Right lobe of liver (tissue), 6 donors: ENCODE results near the gene MAP3K12. TPM values are rescaled to one million over a fixed set of nuclear protein-coding genes. Genes with fewer than 3 reads are reported as not detected.

Experiments used
- ATAC-seq, 4 donors: fragments of 200-7000 bp; cut with Tn5 transposase; one replicate each; pipeline ENCODE4 v1.9.1; 2020; ENCODE audit warnings: mild to moderate bottlenecking in 4 of 4, moderate library complexity in 4 of 4
- DNase-seq, 3 donors: peaks; one replicate each; pipeline ENCODE4 v3.0.0-alpha.2; 2020
- H3K27ac ChIP-seq, 3 donors: fragments of 200-600 bp; one replicate each; pipeline ENCODE4 v1.8.0; 2022
- H3K27me3 ChIP-seq, 2 donors: fragments of 200-600 bp; one replicate each; pipeline ENCODE4 v1.8.0; 2022
- H3K36me3 ChIP-seq, 4 donors: fragments of 200-600 bp; sonication (generic) in 1 of 4; one replicate each; pipeline versions ENCODE4 v1.5.1 to v1.8.0; 2017 to 2022; ENCODE audit warnings: control low read depth in 1 of 4
- H3K4me1 ChIP-seq, 4 donors: fragments of 200-600 bp; sonication (generic) in 1 of 4; one replicate each; pipeline versions ENCODE4 v1.5.1 to v1.8.0; 2017 to 2022; ENCODE audit warnings: control low read depth in 1 of 4
- H3K4me3 ChIP-seq, 3 donors: fragments of 200-600 bp; one replicate each; pipeline ENCODE4 v1.8.0; 2022
- H3K9me3 ChIP-seq, 4 donors: fragments of 200-600 bp; sonication (generic) in 1 of 4; one replicate each; pipeline versions ENCODE4 v1.5.1 to v1.8.0; 2017 to 2022; ENCODE audit warnings: control low read depth in 1 of 4
- POLR2A ChIP-seq: fragments of 450-650 bp; IDR thresholded peaks from one replicate; pipeline ENCODE4 v1.6.1; 2017; ENCODE audit warnings: antibody characterized with exemption, mild to moderate bottlenecking
- WGBS: methylation state at CpG from one replicate; pipeline ENCODE4 v1.1.6; 2018; ENCODE audit warnings: low coverage, low lambda C conversion rate; ENCODE audit not compliant: insufficient coverage; ENCODE audit errors: missing lambda C conversion rate; 5-methylcytosine and 5-hydroxymethylcytosine counted together
- intact Hi-C, 2 donors: fragments of 100-400 bp; cut with DNase I; formaldehyde crosslinking; loops; one replicate each; pipeline versions ENCODE4 v1.11.2 to v1.14.1; 2022
- total RNA-seq, 6 experiments: library from RNA; depleted of rRNA in 2 of 6; stranded (reverse); fragments of >200 nt in 2 of 6; fragmentation: NEBNext Ultra II Directional in 3 of 6; extraction: Animal tissue kit (Norgen Biotek cat#: 25700) in 3 of 6; gene quantifications; one replicate each; pipeline versions ENCODE4 v1.1.0 to v1.2.4, GENCODE V29; 2016 to 2023
- TF ChIP-seq, protein P1 (sequence below), 4 donors: fragments of 200-600 bp in 3 of 4; fragments of 450-650 bp in 1 of 4; IDR thresholded peaks; one replicate each; pipeline versions ENCODE4 v1.5.1 to v1.8.0; 2016 to 2022; ENCODE audit warnings: antibody characterized with exemption in 4 of 4, mild to moderate bottlenecking in 2 of 4
- donor health status: DM: no; HTN: yes; CAD: no.
- donor health status: DM: no; HTN: no; CAD: no.
- donor health status: DM: no; HTN: no; CAD: no.
- donor health status: DM: no; HTN: yes; CAD: no.
- donor health status: DM: no; HTN: yes; CAD: no.

Gene MAP3K12
- total RNA-seq, 6 experiments from 2014 or later: 0.68 to 2.9 (median 1.5) TPM

DNA sequence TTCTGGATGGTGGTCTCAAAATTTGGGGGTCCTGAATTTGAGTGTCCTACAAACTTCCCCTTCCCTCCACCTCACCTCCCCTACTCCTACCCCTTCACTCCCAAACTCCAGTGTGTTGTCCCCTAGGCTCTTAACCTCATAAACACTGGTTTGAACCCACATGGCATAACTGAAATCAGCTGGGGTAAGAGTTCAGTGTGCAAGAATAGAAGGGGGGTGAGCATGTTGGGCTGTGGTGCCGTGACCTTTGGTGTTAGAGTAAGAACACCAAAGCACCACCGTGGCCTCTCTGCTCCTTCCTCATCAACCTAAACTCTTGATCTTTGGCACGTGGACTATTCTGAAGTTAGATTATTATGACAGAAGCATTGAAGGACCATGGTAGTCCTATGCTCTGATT, 36.3 kb downstream of the MAP3K12 start:
- Histone ChIP-seq H3K4me1 (peaks cover 0 to 28% (median 4%) of the 10 kb centered on the region in 4 donors), H3K4me3 (no peak overlapping the region), H3K27me3 (no peaks in the 10 kb centered on the region), H3K36me3 (peaks cover 58 to 100% (median 86%) of the 10 kb centered on the region in 4 donors), H3K9me3 (no peaks in the 10 kb centered on the region), H3K27ac (peak overlapping the region in 1 of 3 donors; percentile 22)
- TF ChIP-seq POLR2A: no peak
- ATAC-seq: peak in 1 of 4 donors; percentile 61
- DNase-seq: no peak
- intact Hi-C loops: no loop called here
- WGBS: 35% methylated on average over 3 of the region's 3 CpGs

DNA sequence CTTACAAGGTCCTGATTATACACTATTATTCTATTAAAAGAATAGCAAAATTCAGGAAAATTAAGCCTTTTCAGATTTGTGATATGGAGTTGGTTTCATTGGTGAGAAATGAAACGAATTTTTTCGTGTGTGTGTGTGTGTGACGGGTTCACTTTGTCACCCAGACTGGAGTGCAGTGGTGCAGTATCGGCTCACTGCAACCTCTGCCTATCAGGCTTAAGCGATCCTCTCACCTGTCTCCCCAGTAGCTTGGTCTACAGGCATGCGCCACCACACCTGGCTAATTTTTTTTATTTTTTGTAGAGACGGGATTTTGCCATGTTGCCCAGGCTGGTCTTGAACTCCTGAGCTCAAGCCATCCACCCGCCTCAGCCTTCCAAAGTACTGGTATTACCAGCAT, 37.7 kb downstream of the MAP3K12 start:
- H3K27me3 ChIP-seq: no peaks in the 10 kb centered on the region
- TF ChIP-seq POLR2A: no peak
- TF ChIP-seq, protein P1, sequence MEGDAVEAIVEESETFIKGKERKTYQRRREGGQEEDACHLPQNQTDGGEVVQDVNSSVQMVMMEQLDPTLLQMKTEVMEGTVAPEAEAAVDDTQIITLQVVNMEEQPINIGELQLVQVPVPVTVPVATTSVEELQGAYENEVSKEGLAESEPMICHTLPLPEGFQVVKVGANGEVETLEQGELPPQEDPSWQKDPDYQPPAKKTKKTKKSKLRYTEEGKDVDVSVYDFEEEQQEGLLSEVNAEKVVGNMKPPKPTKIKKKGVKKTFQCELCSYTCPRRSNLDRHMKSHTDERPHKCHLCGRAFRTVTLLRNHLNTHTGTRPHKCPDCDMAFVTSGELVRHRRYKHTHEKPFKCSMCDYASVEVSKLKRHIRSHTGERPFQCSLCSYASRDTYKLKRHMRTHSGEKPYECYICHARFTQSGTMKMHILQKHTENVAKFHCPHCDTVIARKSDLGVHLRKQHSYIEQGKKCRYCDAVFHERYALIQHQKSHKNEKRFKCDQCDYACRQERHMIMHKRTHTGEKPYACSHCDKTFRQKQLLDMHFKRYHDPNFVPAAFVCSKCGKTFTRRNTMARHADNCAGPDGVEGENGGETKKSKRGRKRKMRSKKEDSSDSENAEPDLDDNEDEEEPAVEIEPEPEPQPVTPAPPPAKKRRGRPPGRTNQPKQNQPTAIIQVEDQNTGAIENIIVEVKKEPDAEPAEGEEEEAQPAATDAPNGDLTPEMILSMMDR (IDR thresholded peaks at IDR 0.05): no peak
- DNase-seq: no peak
- 84% methylated on average over 8 of the region's 8 CpGs for WGBS
- no peaks in the 10 kb centered on the region for H3K9me3 ChIP-seq
- H3K27ac ChIP-seq: no peak overlapping the region
- H3K4me3 ChIP-seq: no peak overlapping the region
- ATAC-seq: no peak
- intact Hi-C loops: no loop called here
- H3K4me1 ChIP-seq: peaks cover 0 to 28% (median 4%) of the 10 kb centered on the region in 4 donors
- H3K36me3 ChIP-seq: peaks cover 66 to 100% (median 83%) of the 10 kb centered on the region in 4 donors

DNA sequence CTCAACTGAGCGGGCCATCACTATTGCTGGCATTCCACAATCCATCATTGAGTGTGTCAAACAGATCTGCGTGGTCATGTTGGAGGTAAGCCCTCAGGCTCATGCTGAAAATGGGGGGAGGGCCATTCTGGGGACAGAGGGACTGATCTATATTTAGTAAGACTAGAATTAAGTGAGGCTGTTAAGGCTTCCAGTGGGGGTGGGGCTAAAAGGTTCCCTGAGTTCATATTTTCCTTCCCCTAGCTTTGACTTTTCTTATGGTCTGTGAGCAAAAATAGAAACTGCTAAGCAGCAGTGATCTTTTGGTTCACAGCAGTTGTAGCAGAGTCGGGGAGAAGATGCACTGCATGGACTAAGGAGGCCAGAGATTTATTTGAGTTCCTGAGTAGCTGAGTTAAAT, 38.2 kb downstream of the MAP3K12 start:
- no peak for ATAC-seq
- H3K4me3 ChIP-seq: no peak overlapping the region
- no peaks in the 10 kb centered on the region for H3K9me3 ChIP-seq
- intact Hi-C loops: no loop called here
- TF ChIP-seq, protein P1 (IDR thresholded peaks at IDR 0.05): no peak
- no peak for TF ChIP-seq POLR2A
- DNase-seq: no peak
- peaks cover 65 to 100% (median 83%) of the 10 kb centered on the region in 4 donors for H3K36me3 ChIP-seq
- H3K27me3 ChIP-seq: no peaks in the 10 kb centered on the region
- no peak overlapping the region for H3K27ac ChIP-seq
- 83% methylated on average over 3 of the region's 3 CpGs for WGBS
- peaks cover 0 to 28% (median 4%) of the 10 kb centered on the region in 4 donors for H3K4me1 ChIP-seq

- DNase-seq (no peak), ATAC-seq (no peak)
- Histone ChIP-seq H3K4me3 (no peak overlapping the region), H3K27ac (no peak overlapping the region), H3K4me1 (peaks cover 0 to 20% (median 6%) of the 10 kb centered on the region in 4 donors), H3K27me3 (no peaks in the 10 kb centered on the region), H3K9me3 (no peaks in the 10 kb centered on the region), H3K36me3 (peaks cover 56 to 98% (median 81%) of the 10 kb centered on the region in 4 donors)
- intact Hi-C loops: no loop called here
- TF ChIP-seq, protein P1 (IDR thresholded peaks at IDR 0.05): no peak
- no peak for TF ChIP-seq POLR2A
- 59% methylated on average over 4 of the region's 4 CpGs for WGBS
Measured at GRCh38 chr12:53459097-53459496, 40.2 kb downstream of the MAP3K12 start.

DNA sequence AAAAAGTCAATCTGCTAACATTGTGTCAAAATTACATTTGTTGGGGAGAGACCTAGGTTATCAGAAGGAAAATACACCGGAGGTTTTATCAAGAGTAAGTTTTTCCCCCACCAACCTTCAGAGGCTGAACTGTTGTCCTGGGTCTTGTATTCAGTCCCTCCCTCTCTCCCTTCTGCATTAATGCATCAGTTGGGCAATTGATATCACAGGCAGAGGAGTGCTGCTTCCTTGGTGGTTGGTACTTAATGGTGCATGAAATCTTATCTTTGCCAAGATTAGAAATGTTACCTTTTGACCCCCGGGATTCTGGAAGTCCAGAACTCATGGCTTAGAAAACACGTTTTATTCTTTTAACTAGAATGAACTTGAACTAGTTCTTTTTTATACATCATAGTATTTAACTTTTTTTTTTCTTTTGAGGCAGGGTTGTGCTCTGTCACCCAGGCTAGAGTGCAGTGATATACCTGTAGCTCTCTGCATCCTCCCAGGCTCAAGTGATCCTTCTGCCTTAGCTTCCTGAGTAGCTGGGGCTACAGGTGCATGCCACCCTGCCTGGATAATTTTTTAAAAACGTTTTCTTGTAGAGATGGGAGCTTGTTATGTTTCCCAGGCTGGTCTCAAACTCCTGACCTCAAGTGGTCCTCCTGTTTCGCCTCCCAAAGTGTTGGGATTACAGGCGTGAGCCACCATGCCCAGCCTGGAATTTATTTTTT, 42.4 kb downstream of the MAP3K12 start:
- Histone ChIP-seq H3K36me3 (peaks cover 40 to 75% (median 61%) of the 10 kb centered on the region in 4 donors), H3K4me3 (no peak overlapping the region), H3K27me3 (no peaks in the 10 kb centered on the region), H3K9me3 (no peaks in the 10 kb centered on the region), H3K4me1 (peaks cover 0 to 16% (median 4%) of the 10 kb centered on the region in 4 donors), H3K27ac (no peak overlapping the region)
- TF ChIP-seq POLR2A: no peak
- TF ChIP-seq, protein P1 (IDR thresholded peaks at IDR 0.05): no peak
- 56% methylated on average over 6 of the region's 6 CpGs for WGBS
- intact Hi-C loops: no loop called here
- no peak for DNase-seq
- ATAC-seq: no peak
